SHP77 treated with DMSO at 0.1 percent for 48 hours (cell line): ENCODE data around the gene FIGN.

Experiments
- DNase-seq: peaks from one replicate; lab custom pipeline; 2025; lab: John Stamatoyannopoulos, UW

The FIGN gene

DNA sequence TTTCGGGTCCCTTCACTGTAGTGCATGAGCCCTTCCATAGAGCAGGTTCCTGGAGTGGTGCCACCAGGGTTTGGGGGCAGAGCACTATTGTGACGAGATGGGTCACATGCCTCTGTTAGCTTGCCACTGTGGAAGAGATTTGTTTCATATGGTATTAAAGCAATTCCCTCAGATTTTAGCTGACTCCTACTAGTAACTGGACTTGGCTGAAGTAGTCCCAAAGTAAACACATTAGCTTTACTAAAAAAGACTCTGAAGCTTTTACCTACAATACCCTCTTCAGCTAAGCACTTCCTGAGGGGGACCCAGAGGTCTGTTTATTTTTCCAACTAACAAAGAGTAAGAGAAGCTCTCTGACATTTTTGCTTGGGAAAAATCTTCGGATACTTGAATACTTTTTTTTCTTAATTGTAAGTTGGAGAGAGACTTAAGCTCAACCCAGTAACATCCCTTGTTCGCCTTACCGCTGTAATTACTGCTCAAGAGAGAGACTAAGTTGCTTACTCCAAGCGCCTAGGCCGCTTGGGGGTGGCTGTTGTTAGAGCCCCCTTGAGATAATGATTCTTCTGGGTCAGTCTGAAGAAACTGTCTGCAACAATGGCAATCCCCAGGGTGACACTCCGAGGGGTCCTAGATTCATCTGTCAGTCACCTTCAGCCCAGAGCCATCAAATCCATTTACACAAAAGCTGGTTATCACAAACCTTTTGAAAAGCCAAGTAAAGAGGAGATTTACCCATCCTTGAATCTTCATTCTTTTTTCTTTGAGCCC lies 177.4 kb downstream of the FIGN start:
- DNase-seq, result no peak

DNA sequence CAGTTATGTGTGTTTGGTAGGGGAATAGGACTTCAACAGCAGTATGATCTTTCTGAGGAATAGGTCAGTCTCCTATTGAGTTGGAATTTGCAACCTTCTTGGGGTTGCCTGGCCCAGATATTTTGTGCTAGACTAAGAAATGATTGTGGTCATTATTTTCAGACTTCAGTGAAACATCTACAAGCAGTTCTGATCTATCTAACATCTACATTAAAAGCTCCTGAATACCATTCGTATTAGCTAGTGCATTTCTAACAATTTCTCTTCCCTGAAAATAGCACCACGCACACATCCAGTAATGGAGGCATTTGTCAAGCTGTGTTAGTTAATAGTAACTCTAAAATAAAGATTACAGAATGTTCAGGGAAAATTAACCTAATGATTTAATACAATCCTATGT lies 179.3 kb downstream of the FIGN start:
- no peak for DNase-seq

DNA sequence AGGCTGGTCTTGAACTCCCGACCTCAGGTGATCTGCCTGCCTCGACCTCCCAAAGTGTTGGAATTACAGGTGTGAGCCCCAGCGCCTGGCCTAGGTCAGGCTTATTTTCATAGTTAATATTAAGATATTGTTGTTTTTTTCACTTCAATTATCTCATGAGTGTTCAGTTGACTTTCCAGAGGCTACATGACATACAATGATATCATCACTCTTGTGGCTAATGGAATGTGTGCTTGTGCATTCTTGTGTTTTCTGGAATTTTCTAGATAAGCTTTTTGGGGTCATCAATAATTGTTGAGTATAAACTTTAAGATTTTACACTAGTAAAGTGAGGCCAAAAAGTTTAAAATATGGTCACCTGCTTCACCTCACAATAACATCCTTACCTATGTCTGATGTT lies 180.9 kb downstream of the FIGN start:
- DNase-seq, result no peak

DNA sequence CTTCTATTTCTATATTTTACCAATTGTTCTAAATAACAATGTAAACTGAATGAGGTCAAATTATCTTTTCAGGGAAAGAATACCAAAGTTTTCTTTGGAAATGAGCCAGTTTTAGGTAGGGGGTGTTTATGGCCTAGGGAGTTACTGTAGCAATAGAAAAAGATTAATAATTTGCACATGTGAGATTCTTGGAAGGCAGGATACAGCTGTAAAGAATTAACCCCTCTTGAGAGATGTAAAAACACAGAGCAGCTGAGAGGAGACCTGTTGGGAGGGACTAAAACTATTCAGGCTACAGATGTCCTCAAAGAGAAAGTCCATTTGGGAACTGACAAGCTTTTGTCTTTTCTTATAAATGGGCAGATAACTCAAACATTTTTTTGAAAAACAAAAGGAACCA lies 182.2 kb downstream of the FIGN start:
- peak; percentile 61 for DNase-seq

DNA sequence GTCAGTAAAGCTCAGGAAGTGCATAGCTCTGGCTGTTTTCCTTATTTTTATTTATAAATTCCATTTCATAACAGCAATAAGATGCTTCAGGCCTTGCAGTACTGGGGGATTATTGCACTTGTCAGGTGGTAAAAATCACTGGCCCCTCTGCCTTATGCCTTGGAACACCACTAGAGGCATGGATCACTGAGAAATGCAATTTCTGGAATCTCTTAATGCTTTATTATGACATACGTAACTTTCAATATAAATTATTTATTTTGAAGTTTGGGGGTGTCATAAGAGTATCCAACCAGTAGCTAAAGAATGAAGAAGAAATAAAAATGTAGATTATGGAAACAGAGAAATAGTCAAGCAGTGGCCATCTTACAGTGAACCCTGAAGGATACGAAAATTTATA lies 183.1 kb downstream of the FIGN start:
- DNase-seq, result no peak

DNA sequence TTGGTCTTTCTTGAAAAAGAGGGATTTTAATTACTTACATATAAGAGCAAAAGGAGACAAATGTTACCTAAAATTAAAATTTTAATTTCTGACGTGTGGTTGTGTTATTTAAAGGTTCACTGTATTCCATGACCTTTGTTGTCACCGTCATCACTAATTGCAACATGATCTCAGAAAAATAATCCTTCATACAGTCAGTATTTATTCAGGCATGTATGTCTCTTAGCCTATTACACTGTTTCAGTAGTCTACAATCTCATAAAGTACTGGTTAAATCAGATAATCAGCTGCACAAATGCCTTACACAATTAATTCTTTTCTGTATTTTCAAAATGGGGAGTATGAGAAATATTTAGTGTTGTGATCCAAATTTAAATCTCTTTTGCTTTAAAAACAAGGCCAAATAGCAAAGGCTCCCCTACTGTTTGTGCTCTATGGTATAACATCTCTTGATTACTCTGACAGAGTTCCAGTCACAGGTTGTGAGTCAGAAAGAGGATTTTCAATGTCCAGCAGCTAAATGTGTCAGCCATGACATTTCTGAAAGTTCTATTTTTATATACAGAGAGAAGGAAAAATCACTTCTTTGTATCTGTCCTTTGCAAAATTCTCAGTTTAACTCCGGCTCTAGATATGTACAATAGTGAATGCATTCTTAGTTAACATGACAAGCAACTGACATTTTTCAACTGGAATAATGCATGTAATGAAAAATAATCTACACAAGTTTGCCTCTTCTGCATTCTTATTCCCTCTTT lies 184.0 kb downstream of the FIGN start:
- no peak for DNase-seq

DNA sequence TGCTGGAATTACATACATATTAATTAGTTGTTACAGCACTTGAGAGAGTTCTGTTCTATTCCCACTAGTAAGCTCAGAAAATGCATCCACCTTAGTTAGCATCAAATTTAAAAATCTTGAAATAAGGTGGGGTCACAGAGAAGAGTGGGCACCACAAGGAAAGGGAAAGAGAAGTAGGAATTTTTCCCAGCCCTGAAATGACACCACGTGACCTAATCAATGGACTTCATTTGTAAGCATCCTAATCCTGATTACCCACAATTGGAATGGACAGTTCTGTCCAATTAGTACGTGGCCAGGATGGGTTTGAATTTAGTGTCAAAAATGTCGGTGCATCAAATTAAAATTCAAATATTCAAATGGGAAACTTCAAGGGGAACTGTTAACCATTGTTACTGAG lies 186.8 kb downstream of the FIGN start:
- DNase-seq, result no peak
